ENCODE data around the gene PARD3. TPM values are rescaled to one million over a fixed set of nuclear protein-coding genes. Genes with fewer than 3 reads are reported as not detected.

Gene PARD3
- total RNA-seq, 1 donor from 2014 or later: 37.5 TPM

DNA sequence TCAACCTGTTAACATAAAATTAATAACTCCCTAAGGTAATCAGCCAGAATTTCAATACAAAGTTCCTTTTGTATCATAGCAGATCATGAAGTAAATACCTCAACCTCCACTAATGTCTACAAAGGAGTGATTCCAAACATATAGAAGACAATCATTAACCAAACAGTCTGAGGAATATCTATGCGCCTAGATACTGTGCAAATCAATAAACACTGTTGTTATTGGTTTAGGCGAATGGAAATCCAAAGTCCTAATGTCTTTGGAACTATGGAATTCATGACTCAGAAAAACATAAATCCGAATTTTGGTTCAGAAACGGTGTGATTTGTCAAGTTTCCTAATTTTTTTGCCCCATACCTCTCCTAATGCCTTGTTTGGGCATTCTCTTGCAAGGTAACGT, 469.7 kb downstream of the PARD3 start:
- Histone ChIP-seq H3K36me3 (no peaks in the 10 kb centered on the region), H3K9me3 (no peaks in the 10 kb centered on the region), H3K4me1 (peaks cover 0 to 9% of the 10 kb centered on the region in 2 donors), H3K4me3 (no peak overlapping the region), H3K27ac (no peak overlapping the region), H3K27me3 (no peaks in the 10 kb centered on the region)
- intact Hi-C loops (cut with DNase I): no loop called here
- DNase-seq (ENCODE audit: low spot score in 2 of 2): no peak
- TF ChIP-seq, protein P1, sequence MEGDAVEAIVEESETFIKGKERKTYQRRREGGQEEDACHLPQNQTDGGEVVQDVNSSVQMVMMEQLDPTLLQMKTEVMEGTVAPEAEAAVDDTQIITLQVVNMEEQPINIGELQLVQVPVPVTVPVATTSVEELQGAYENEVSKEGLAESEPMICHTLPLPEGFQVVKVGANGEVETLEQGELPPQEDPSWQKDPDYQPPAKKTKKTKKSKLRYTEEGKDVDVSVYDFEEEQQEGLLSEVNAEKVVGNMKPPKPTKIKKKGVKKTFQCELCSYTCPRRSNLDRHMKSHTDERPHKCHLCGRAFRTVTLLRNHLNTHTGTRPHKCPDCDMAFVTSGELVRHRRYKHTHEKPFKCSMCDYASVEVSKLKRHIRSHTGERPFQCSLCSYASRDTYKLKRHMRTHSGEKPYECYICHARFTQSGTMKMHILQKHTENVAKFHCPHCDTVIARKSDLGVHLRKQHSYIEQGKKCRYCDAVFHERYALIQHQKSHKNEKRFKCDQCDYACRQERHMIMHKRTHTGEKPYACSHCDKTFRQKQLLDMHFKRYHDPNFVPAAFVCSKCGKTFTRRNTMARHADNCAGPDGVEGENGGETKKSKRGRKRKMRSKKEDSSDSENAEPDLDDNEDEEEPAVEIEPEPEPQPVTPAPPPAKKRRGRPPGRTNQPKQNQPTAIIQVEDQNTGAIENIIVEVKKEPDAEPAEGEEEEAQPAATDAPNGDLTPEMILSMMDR (IDR thresholded peaks at IDR 0.05): no peak

DNA sequence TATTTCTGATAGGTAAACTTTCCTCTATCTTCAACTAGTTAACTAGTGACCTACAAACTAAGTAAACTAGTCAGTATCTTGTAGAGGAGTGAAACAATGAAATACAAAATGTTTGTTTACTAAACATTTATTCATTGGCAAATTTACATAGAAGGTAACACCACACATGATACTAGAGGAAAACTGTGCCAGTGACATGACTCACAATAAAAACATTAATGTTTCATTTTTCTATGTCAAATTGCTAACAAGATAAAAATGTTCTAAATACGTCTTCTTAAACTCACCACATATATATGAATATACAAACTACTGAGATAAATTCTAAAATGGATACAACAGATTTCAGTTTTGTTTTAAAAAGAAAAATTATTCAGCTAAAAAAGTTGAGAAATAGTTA, 471.3 kb downstream of the PARD3 start:
- Histone ChIP-seq H3K4me3 (no peak overlapping the region), H3K27me3 (no peaks in the 10 kb centered on the region), H3K4me1 (peaks cover 0 to 9% of the 10 kb centered on the region in 2 donors), H3K36me3 (no peaks in the 10 kb centered on the region), H3K27ac (no peak overlapping the region), H3K9me3 (no peaks in the 10 kb centered on the region)
- TF ChIP-seq, protein P1 (IDR thresholded peaks at IDR 0.05): no peak
- intact Hi-C loops (cut with DNase I): no loop called here
- no peak for DNase-seq (ENCODE audit: low spot score in 2 of 2)

- DNase-seq (ENCODE audit: low spot score in 2 of 2): no peak
- Histone ChIP-seq H3K36me3 (no peaks in the 10 kb centered on the region), H3K27me3 (no peaks in the 10 kb centered on the region), H3K4me1 (peaks cover 0 to 9% of the 10 kb centered on the region in 2 donors), H3K27ac (no peak overlapping the region), H3K4me3 (no peak overlapping the region), H3K9me3 (no peaks in the 10 kb centered on the region)
- TF ChIP-seq, protein P1 (IDR thresholded peaks at IDR 0.05): no peak
- intact Hi-C loops (cut with DNase I): no loop called here
These were observed 473.6 kb downstream of the PARD3 start for GRCh38 chr10:34341473-34341872.

DNA sequence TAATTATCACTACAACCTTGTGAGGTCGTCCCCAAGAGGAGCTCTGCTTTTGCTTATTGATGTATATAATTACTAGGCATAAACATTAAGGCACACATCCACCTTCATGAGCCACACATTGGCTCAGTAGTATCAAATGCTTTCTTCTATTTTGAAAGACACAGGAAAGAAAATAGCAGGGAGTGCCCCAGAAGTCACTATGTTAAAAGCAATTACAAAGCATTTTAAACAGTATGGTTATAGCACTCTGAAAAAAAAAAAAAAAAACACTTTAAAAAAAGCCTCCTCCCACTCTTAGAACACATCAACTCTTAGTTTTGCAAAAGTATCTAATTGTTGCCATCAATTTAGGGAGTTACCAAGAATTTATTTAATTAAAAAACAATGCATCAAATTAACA, 474.2 kb downstream of the PARD3 start:
- Histone ChIP-seq H3K36me3 (no peaks in the 10 kb centered on the region), H3K9me3 (no peaks in the 10 kb centered on the region), H3K4me1 (peaks cover 0 to 9% of the 10 kb centered on the region in 2 donors), H3K27me3 (no peaks in the 10 kb centered on the region), H3K4me3 (no peak overlapping the region), H3K27ac (no peak overlapping the region)
- intact Hi-C loops (cut with DNase I): no loop called here
- no peak for DNase-seq (ENCODE audit: low spot score in 2 of 2)
- TF ChIP-seq, protein P1 (IDR thresholded peaks at IDR 0.05): no peak

DNA sequence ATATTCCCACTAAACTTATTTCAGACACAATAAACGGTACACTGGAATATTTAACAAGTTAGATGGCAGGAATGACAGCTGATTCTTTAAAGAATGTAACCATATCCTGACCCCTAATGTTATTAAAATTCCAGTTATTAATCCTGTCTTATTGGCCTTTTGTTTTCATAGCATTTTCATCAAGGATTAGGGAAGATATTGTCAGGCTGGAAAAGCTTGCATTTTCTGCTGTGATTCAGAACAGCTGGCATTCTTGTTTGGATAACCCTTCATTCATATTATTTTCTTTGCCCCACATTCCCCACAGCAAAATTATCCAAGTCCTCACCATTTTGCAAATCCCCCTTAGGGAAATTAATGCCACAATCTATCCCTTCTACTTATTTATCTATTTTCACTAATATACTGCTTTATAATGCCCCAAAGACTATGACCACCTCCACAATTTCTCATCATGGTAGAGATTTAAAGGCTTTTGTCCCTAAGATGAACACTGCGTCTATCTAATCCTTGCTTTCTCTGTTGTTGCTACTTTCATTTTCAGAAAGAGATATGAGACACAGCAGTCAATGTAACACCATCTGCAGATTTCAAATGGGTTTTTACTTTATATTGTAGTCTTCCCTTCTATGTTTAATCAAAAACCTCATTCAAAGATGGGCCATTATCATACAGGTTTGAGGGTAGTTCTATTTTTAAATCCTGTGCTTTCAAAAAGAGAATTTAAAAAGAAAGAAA, 475.1 kb downstream of the PARD3 start:
- no peaks in the 10 kb centered on the region for H3K9me3 ChIP-seq
- H3K4me1 ChIP-seq: peaks cover 0 to 9% of the 10 kb centered on the region in 2 donors
- H3K4me3 ChIP-seq: no peak overlapping the region
- intact Hi-C loops (cut with DNase I): no loop called here
- DNase-seq (ENCODE audit: low spot score in 2 of 2): no peak
- H3K27me3 ChIP-seq: no peaks in the 10 kb centered on the region
- TF ChIP-seq, protein P1 (IDR thresholded peaks at IDR 0.05): no peak
- no peak overlapping the region for H3K27ac ChIP-seq
- H3K36me3 ChIP-seq: no peaks in the 10 kb centered on the region
